Activated naive CD8-positive, alpha-beta T cell (primary cell): ENCODE data around the gene SIN3A.
"Not testable (repeated sequence)": the region's sequence is repeated elsewhere in the genome, so short reads cannot be mapped to it uniquely, and the experiment has no call there.

Source experiments
- H3K27ac Mint-ChIP-seq: one replicate; pipeline ENCODE4 v1.8.0; 2021; ENCODE audit warnings: mixed read lengths
- H3K27me3 Mint-ChIP-seq: one replicate; pipeline ENCODE4 v1.8.0; 2021; ENCODE audit warnings: mixed read lengths
- H3K36me3 Mint-ChIP-seq: one replicate; pipeline ENCODE4 v1.8.0; 2021; ENCODE audit warnings: mixed read lengths
- H3K4me1 Mint-ChIP-seq: one replicate; pipeline ENCODE4 v1.8.0; 2021; ENCODE audit warnings: low read depth, mixed read lengths
- H3K4me3 Mint-ChIP-seq: one replicate; pipeline ENCODE4 v1.8.0; 2021; ENCODE audit warnings: mild to moderate bottlenecking, mixed read lengths
- H3K9me3 Mint-ChIP-seq: one replicate; pipeline ENCODE4 v1.8.0; 2021; ENCODE audit warnings: low read depth, mixed read lengths

Gene SIN3A

DNA sequence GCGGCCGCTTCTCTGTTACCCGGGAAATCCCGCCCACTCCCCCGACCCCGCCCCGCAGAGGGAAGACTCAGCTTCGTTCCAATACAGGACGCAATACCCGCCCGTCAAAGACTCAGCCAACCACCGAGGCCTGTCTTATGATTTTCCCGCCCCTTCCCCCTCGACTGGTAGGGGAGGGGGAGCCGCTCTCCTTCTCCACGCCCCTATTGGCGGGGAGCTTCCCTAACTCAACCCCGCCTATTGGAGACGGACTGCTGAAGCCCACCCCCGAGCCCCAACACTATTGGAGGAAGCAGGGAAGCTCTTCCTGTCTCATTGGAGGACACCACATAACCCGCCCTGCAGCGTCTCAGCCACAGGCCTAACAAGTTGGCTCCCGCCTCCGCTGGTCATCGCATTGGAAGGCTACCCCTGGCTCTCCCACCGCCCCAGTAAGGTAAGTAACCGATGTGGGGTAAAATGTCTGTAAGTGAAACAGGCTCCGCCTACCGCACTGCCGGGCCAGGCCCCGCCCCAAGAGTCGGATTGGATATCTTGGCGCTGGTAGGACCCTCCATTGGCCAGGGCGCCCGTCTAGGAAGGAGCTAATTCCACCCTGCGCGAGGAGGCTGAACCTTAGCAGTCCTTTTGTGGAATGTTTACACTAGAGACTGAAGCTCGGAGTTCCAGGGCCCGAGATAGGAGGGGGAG is at the start of gene SIN3A:
SIN3A (minus strand) TSS at position 17 of the 690 bp plus-strand sequence. CDS start 21,315 bp downstream, outside the sequence.
- Mint-ChIP-seq H3K27me3 (no peaks in the 10 kb centered on the region), H3K27ac (peak within 1 kb of the TSS; percentile 99)

DNA sequence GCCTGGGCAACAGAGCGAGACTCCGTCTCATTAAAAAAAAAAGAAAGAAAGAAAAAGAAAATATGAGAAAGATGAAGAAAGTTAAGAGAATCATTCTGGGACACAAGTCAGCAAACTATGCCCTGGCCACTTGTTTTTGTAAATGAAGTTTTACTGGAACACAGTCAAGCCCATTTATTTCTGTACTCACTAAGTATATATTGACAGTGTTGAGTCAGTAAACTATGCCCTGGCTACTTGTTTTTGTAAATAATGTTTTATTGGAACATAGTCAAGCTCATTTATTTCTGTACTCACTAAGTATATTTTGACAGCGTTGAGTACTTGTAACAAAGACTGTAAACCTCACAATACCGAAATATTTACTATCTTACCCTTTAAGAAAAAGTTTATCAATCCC is 42.2 kb upstream of the SIN3A start:
- Mint-ChIP-seq H3K36me3 (peaks cover 6% of the 10 kb centered on the region), H3K9me3 (no peaks in the 10 kb centered on the region), H3K4me1 (no peaks in the 10 kb centered on the region), H3K27me3 (no peaks in the 10 kb centered on the region), H3K4me3 (no peak overlapping the region), H3K27ac (no peak overlapping the region)

More for the DNA sequence above, at the start of gene SIN3A:
- peak within 1 kb of the TSS; percentile 98 for H3K4me3 Mint-ChIP-seq
- peaks cover 47% of the 10 kb centered on the region for H3K4me1 Mint-ChIP-seq
- no peaks in the 10 kb centered on the region for H3K9me3 Mint-ChIP-seq
- no peaks in the 10 kb centered on the region for H3K36me3 Mint-ChIP-seq

DNA sequence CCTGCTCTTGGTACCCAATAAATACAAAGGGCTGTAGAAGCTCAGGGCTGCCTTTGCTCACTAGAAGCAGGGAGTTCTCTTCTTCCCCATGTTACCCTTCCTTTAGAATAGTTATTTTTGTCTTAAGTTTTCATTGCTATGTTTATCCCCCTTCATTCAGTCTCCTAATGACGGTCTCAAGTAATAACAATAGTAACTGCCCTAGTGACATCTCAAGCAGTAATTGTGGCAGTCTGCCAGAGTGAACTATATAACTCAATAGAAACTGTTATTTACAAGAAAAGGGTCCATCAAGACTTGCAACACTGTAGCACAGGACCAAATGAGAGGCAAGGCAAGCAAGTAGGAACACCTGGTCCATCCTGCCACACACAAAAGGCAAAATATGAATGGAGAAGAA is 32.5 kb upstream of the SIN3A start:
- H3K27me3 Mint-ChIP-seq = no peaks in the 10 kb centered on the region

DNA sequence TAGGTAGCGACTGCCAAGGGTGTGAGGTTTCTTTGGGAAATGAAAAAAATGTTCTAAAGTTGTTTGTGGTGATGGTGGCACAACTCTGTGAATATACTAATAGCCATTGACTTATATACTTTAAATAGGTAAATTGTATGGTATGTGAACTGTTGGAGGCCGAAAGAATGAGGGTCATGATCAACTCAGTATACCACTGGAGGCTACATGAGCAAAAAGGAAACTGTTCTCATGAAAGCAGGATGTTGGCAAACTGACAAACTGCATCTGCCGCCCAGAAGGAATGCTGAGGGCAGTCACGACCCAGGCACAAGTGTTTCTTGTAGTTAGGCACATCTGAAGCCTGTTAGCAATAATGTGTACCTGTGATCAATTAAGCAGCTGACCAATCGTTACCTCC is 32.1 kb upstream of the SIN3A start:
- H3K27me3 Mint-ChIP-seq, H3K4me1 Mint-ChIP-seq, H3K4me3 Mint-ChIP-seq, H3K27ac Mint-ChIP-seq, H3K9me3 Mint-ChIP-seq, H3K36me3 Mint-ChIP-seq: not testable (repeated sequence)

More for the DNA sequence above, 32.5 kb upstream of the SIN3A start:
- no peak overlapping the region for H3K4me3 Mint-ChIP-seq
- H3K36me3 Mint-ChIP-seq = peaks cover 8% of the 10 kb centered on the region
- no peaks in the 10 kb centered on the region for H3K9me3 Mint-ChIP-seq
- no peak overlapping the region for H3K27ac Mint-ChIP-seq
- H3K4me1 Mint-ChIP-seq = no peaks in the 10 kb centered on the region

GRCh38 chr15:75483106-75483505 is 31.6 kb upstream of the SIN3A start:
- H3K9me3 Mint-ChIP-seq = no peaks in the 10 kb centered on the region
- no peaks in the 10 kb centered on the region for H3K27me3 Mint-ChIP-seq
- no peaks in the 10 kb centered on the region for H3K4me1 Mint-ChIP-seq
- H3K4me3 Mint-ChIP-seq = no peak overlapping the region
- peak overlapping the region; percentile 0 for H3K27ac Mint-ChIP-seq
- H3K36me3 Mint-ChIP-seq = peaks cover 8% of the 10 kb centered on the region

- H3K36me3 Mint-ChIP-seq, H3K4me1 Mint-ChIP-seq, H3K27me3 Mint-ChIP-seq, H3K9me3 Mint-ChIP-seq, H3K27ac Mint-ChIP-seq, H3K4me3 Mint-ChIP-seq: not testable (repeated sequence)
Observed at GRCh38 chr15:75480463-75480862, 29.0 kb upstream of the SIN3A start.

DNA sequence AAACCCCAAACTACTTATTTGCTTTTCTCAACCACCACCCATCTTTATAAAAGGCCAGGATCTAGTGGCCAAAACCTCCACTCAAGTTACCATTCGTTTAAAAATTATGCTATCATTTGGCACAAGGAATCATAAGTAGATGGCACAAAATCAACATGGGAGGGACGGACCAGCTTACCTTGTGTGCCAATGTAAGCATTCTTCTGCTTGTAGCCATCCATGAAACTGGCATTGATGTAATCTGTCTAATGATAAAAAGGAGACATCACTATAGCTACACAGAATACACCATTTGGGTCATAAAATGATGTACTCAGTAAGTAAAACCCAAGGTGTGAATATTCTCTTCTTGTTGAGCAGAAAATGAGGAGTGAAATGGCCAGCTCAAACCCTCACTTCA is 28.2 kb upstream of the SIN3A start:
- no peak overlapping the region for H3K4me3 Mint-ChIP-seq
- H3K36me3 Mint-ChIP-seq = peaks cover 10% of the 10 kb centered on the region

DNA sequence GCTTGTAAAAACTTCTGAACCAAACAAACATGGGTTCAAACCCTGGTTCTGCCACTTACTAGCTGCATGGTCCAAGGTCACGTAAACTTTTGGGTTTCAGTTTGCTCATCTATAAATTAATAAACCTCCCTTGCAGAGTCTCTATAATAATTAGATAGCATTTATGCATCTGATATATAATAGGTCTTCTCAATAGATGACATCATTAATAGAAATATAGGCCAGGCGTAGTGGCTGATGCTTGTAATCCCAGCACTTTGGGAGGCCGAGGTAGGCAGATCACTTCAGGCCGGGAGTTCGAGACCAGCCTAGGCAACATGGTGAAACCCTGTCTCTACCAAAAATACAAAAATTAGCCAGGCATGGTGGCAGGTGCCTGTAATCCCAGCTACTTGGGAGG is 25.6 kb upstream of the SIN3A start:
- H3K27me3 Mint-ChIP-seq, H3K4me1 Mint-ChIP-seq, H3K4me3 Mint-ChIP-seq, H3K9me3 Mint-ChIP-seq, H3K36me3 Mint-ChIP-seq, H3K27ac Mint-ChIP-seq: not testable (repeated sequence)

More for the DNA sequence above, 28.2 kb upstream of the SIN3A start:
- H3K9me3 Mint-ChIP-seq = no peaks in the 10 kb centered on the region
- H3K4me1 Mint-ChIP-seq = no peaks in the 10 kb centered on the region
- no peaks in the 10 kb centered on the region for H3K27me3 Mint-ChIP-seq
- no peak overlapping the region for H3K27ac Mint-ChIP-seq

GRCh38 chr15:75468913-75469598 is 17.6 kb upstream of the SIN3A start:
- no peak overlapping the region for H3K4me3 Mint-ChIP-seq
- H3K27ac Mint-ChIP-seq = no peak overlapping the region
- no peaks in the 10 kb centered on the region for H3K9me3 Mint-ChIP-seq
- H3K36me3 Mint-ChIP-seq = peaks cover 6% of the 10 kb centered on the region
- no peaks in the 10 kb centered on the region for H3K27me3 Mint-ChIP-seq
- H3K4me1 Mint-ChIP-seq = no peaks in the 10 kb centered on the region

DNA sequence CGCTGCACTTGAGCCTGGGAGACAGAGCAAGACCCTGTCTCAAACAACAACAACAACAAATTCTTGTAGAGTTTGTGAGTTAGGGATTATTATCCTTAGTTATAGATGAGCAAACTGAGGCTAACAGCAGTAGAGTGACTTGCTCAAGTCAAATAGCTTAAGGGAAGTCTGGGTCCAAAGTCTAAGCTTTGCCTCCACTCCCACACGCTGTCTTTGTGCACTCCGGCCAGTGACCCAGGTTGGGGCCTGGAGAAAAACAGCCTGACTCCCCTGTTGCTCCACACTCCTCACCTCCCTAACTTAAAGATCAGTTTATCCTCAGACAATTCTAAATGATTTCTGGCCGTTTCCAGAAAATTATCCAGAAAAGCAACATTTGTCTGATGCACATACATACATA is 9.2 kb upstream of the SIN3A start:
- peak overlapping the region; percentile 18 for H3K27ac Mint-ChIP-seq
- no peak overlapping the region for H3K4me3 Mint-ChIP-seq
- H3K27me3 Mint-ChIP-seq = no peaks in the 10 kb centered on the region
- H3K9me3 Mint-ChIP-seq = no peaks in the 10 kb centered on the region
- H3K36me3 Mint-ChIP-seq = no peaks in the 10 kb centered on the region
- peaks cover 6% of the 10 kb centered on the region for H3K4me1 Mint-ChIP-seq

DNA sequence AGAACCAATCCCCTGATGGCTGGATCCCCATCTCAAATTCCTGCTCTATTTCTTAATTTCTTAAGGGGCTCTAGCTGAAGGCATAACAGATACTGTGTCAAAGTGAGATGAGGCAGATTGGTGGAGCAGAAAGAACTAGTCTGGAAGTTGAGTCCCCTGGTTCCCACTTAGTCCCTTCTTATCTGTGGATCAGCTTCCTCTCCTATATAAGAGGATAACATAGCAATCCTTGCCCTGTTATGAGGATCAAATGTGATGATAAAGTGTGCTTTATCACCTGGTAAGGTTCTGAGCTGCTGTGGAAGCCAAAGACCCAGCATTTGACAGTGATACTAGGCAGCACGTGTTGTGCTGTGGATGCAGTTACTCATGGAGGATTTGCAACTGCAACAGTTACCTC is 8.1 kb upstream of the SIN3A start:
- Mint-ChIP-seq H3K4me1 (peaks cover 6% of the 10 kb centered on the region), H3K27me3 (no peaks in the 10 kb centered on the region), H3K4me3 (no peak overlapping the region), H3K36me3 (no peaks in the 10 kb centered on the region), H3K9me3 (no peaks in the 10 kb centered on the region), H3K27ac (no peak overlapping the region)

GRCh38 chr15:75456710-75457109 is 5.2 kb upstream of the SIN3A start:
- no peaks in the 10 kb centered on the region for H3K9me3 Mint-ChIP-seq
- no peaks in the 10 kb centered on the region for H3K36me3 Mint-ChIP-seq
- no peak overlapping the region for H3K27ac Mint-ChIP-seq
- H3K4me3 Mint-ChIP-seq = peak overlapping the region; percentile 89
- no peaks in the 10 kb centered on the region for H3K27me3 Mint-ChIP-seq
- peaks cover 14% of the 10 kb centered on the region for H3K4me1 Mint-ChIP-seq

GRCh38 chr15:75455982-75456531 is 4.6 kb upstream of the SIN3A start:
- peak overlapping the region; percentile 89 for H3K4me3 Mint-ChIP-seq
- peaks cover 14% of the 10 kb centered on the region for H3K4me1 Mint-ChIP-seq
- H3K9me3 Mint-ChIP-seq = no peaks in the 10 kb centered on the region
- H3K36me3 Mint-ChIP-seq = no peaks in the 10 kb centered on the region
- H3K27ac Mint-ChIP-seq = peak overlapping the region; percentile 84
- H3K27me3 Mint-ChIP-seq = no peaks in the 10 kb centered on the region

GRCh38 chr15:75455424-75455981 is 4.0 kb upstream of the SIN3A start:
- H3K27me3 Mint-ChIP-seq = no peaks in the 10 kb centered on the region

More at GRCh38 chr15:75455424-75455981, 4.0 kb upstream of the SIN3A start:
- no peaks in the 10 kb centered on the region for H3K9me3 Mint-ChIP-seq
- H3K27ac Mint-ChIP-seq = peak overlapping the region; percentile 84
- peak overlapping the region; percentile 89 for H3K4me3 Mint-ChIP-seq
- peaks cover 14% of the 10 kb centered on the region for H3K4me1 Mint-ChIP-seq
- H3K36me3 Mint-ChIP-seq = no peaks in the 10 kb centered on the region
